SK-N-SH (cell line): ENCODE measurements around the gene FOXK1.

ENCODE experiments used
- CTCF ChIP-seq: fragments of 200-600 bp; sonication (generic); IDR thresholded peaks from 2 replicates; pipeline ENCODE4 v1.6.1; 2017; ENCODE audit warnings: antibody characterized with exemption, mild to moderate bottlenecking, moderate library complexity
- JUND ChIP-seq: IDR thresholded peaks from 2 replicates; pipeline ENCODE4 v1.4.0; 2012
- RAD21 ChIP-seq: IDR thresholded peaks from 2 replicates; pipeline ENCODE4 v1.6.1; 2012; ENCODE audit warnings: mild to moderate bottlenecking, low read length
- RFX5 ChIP-seq: IDR thresholded peaks from 2 replicates; pipeline ENCODE4 v1.6.1; 2012; ENCODE audit warnings: mild to moderate bottlenecking, improper control_type of control experiment, low read length
- SMC3 ChIP-seq: IDR thresholded peaks from 2 replicates; pipeline ENCODE4 v1.6.1; 2012; ENCODE audit warnings: low read depth, low read length, improper control_type of control experiment
- TAF1 ChIP-seq: IDR thresholded peaks from 2 replicates; pipeline ENCODE4 v1.6.1; 2012; ENCODE audit warnings: low read depth, mild to moderate bottlenecking, low read length, moderate library complexity, borderline replicate concordance
- YY1 ChIP-seq: IDR thresholded peaks from 2 replicates; pipeline ENCODE4 v1.4.0; 2012; ENCODE audit warnings: low read depth, mild to moderate bottlenecking
- TF ChIP-seq, protein P1 (sequence below): IDR thresholded peaks from 2 replicates; pipeline ENCODE4 v1.4.0; 2012; ENCODE audit warnings: low read depth, borderline replicate concordance
- TF ChIP-seq, protein P2 (sequence below): IDR thresholded peaks from 2 replicates; pipeline ENCODE4 v1.4.0; 2012; ENCODE audit warnings: low read depth

DNA sequence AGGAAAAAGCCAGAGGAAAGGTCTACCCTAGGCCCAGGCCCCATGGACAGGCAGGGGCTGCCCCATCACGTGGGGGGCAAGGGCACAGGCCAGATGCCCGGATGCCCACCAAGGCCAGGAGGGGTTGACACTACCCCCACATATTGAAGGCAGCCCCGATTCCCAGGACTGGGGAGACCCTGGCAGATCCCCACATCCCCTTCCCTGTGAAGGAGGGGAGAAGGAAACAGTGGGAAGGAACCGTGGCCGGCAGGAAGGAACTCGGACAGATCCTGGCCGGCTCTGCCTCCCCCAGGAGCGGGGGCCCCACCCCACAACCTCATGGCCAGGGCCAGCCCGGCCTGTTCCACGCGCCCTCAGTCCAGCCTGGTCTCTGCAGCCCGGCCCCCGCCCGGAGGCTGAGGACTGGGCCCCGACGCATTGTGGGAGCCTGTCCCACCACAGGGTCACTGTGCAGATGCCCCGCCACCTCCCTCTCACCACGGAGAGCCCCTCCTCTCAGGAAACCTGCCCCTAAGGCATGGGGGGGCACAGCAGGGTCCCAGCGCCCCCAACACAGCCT, 138.4 kb downstream of the FOXK1 start:
- TF ChIP-seq CTCF (no peak), JUND (no peak), SMC3 (no peak), RFX5 (no peak), RAD21 (no peak), YY1 (no peak), TAF1 (no peak)
- TF ChIP-seq, protein P1, sequence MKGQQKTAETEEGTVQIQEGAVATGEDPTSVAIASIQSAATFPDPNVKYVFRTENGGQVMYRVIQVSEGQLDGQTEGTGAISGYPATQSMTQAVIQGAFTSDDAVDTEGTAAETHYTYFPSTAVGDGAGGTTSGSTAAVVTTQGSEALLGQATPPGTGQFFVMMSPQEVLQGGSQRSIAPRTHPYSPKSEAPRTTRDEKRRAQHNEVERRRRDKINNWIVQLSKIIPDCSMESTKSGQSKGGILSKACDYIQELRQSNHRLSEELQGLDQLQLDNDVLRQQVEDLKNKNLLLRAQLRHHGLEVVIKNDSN, result no peak
- TF ChIP-seq, protein P2, sequence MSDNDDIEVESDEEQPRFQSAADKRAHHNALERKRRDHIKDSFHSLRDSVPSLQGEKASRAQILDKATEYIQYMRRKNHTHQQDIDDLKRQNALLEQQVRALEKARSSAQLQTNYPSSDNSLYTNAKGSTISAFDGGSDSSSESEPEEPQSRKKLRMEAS, result no peak
